K562 (cell line): ENCODE results near the gene NADK. TPM values are rescaled to one million over a fixed set of nuclear protein-coding genes. Genes with fewer than 3 reads are reported as not detected.

Source experiments
- E4F1 ChIP-seq: fragments of 250-450 bp; sonication (Bioruptor Pico); IDR thresholded peaks from 2 replicates; pipeline ENCODE4 v1.5.0; 2021; ENCODE audit warnings: mild to moderate bottlenecking, borderline replicate concordance
- GABPB1 ChIP-seq: sonication (generic); formaldehyde crosslinking; IDR thresholded peaks from 2 replicates; pipeline ENCODE4 v1.8.0; 2022; ENCODE audit warnings: mild to moderate bottlenecking, missing genetic modification reagents
- NELFE ChIP-seq: IDR thresholded peaks from 2 replicates; pipeline ENCODE4 v1.6.1; 2011; ENCODE audit warnings: mild to moderate bottlenecking; ENCODE audit not compliant: insufficient read depth, insufficient read length
- PBX2 ChIP-seq, 2 experiments: IDR thresholded peaks in 1 of 2; conservative IDR thresholded peaks in 1 of 2; 2 replicates each; pipeline ENCODE4 v1.6.1; 2016; ENCODE audit warnings: low read depth in 2 of 2, mild to moderate bottlenecking in 1 of 2, missing compliant biosample characterization in 1 of 2, missing genetic modification characterization in 1 of 2, moderate library complexity in 1 of 2
- POLR2B ChIP-seq: fragments of 450-650 bp; IDR thresholded peaks from 2 replicates; pipeline ENCODE4 v1.6.1; 2018; ENCODE audit warnings: low read depth; ENCODE audit not compliant: partially characterized antibody
- POLR2G ChIP-seq: fragments of 200-400 bp; formaldehyde crosslinking; IDR thresholded peaks from 2 replicates; pipeline ENCODE4 v1.6.1; 2017; ENCODE audit warnings: low read depth, mild to moderate bottlenecking, antibody characterized with exemption, low read length, moderate library complexity
- THAP7 ChIP-seq: fragments of 250-450 bp; sonication (Bioruptor Pico); IDR thresholded peaks from 2 replicates; pipeline ENCODE4 v1.5.0; 2021
- XRCC5 ChIP-seq: fragments of 200-400 bp; formaldehyde crosslinking; IDR thresholded peaks from 2 replicates; pipeline ENCODE4 v1.6.1; 2017; ENCODE audit warnings: low read depth, mild to moderate bottlenecking, low read length
- ZNF143 ChIP-seq: sonication (generic); formaldehyde crosslinking; IDR thresholded peaks from 2 replicates; pipeline ENCODE4 v1.9.0; 2022; ENCODE audit warnings: mild to moderate bottlenecking, missing genetic modification reagents
- ZNF197 ChIP-seq: fragments of 200-800 bp; sonication (Bioruptor generic); IDR thresholded peaks from 2 replicates; pipeline ENCODE4 v1.6.1; 2016; ENCODE audit warnings: low read depth, missing genetic modification characterization, missing compliant biosample characterization
- ZNF253 ChIP-seq: fragments of 250-450 bp; sonication (Bioruptor Pico); conservative IDR thresholded peaks from 2 replicates; pipeline ENCODE4 v1.6.1; 2021; ENCODE audit warnings: mild to moderate bottlenecking
- ZNF324 ChIP-seq: fragments of 250-450 bp; sonication (Bioruptor Pico); IDR thresholded peaks from 2 replicates; pipeline ENCODE4 v1.4.0; 2020; ENCODE audit warnings: mild to moderate bottlenecking
- ZNF592 ChIP-seq: fragments of 450-650 bp; IDR thresholded peaks from 2 replicates; pipeline ENCODE4 v1.6.1; 2017; ENCODE audit warnings: antibody characterized with exemption, mild to moderate bottlenecking
- polyA plus RNA-seq, 8 experiments: library from polyadenylated mRNA; depleted of rRNA in 4 of 8; stranded (reverse) in 5 of 8; unstranded in 3 of 8; fragments of >200 nt; fragmentation: Nextera tagmentation in 2 of 8; fragmentation: Illumina TruSeq in 1 of 8; extraction: Ambion mirVana in 2 of 8; extraction: Trizol in 1 of 8; gene quantifications; 2 replicates each; pipeline versions ENCODE4 v1.2.1 to v1.2.3, GENCODE V29; 2011 to 2014; ENCODE audit warnings: inconsistent platforms in 1 of 8, missing spikeins in 1 of 8
- total RNA-seq, 7 experiments: library from RNA; depleted of rRNA in 6 of 7; stranded (reverse); fragments of >200 nt in 6 of 7; fragmentation: Illumina TruSeq in 2 of 7; extraction: Trizol in 2 of 7; gene quantifications; 2 replicates each; pipeline versions ENCODE4 v1.2.1 to v1.2.3, GENCODE V29; 2011 to 2021; ENCODE audit warnings: low replicate concordance in 1 of 7
- TF ChIP-seq, protein P1 (sequence below): sonication (generic); IDR thresholded peaks from 2 replicates; pipeline ENCODE4 v1.6.1; 2016

NADK gene
- total and polyA plus RNA-seq, 9 of the 15 experiments (the other 6 are each of a cell fraction or from before 2014, with no cell fraction given), result 1.5 to 135 (median 75.1) TPM

GRCh38 chr1:1778663-1779319 lies 521 bp upstream of the NADK start (continued):
- TF ChIP-seq POLR2G, result peak; percentile 81
- no peak for TF ChIP-seq THAP7 (CRISPR knock-in tag)
- no peak for TF ChIP-seq NELFE
- no peak for TF ChIP-seq ZNF253
- TF ChIP-seq, protein P1, sequence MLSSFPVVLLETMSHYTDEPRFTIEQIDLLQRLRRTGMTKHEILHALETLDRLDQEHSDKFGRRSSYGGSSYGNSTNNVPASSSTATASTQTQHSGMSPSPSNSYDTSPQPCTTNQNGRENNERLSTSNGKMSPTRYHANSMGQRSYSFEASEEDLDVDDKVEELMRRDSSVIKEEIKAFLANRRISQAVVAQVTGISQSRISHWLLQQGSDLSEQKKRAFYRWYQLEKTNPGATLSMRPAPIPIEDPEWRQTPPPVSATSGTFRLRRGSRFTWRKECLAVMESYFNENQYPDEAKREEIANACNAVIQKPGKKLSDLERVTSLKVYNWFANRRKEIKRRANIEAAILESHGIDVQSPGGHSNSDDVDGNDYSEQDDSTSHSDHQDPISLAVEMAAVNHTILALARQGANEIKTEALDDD, result no peak
- TF ChIP-seq ZNF197 (CRISPR knock-in tag), result no peak
- TF ChIP-seq ZNF324 (CRISPR knock-in tag), result no peak
- peak; percentile 31; the same call in 1 of the 2 replicates for TF ChIP-seq XRCC5
- TF ChIP-seq PBX2 (CRISPR knock-in tag; IDR thresholded peaks at IDR 0.05; ENCODE audit: low read depth), result no peak
- no peak for TF ChIP-seq PBX2 (tag; conservative IDR thresholded peaks at IDR 0.05; ENCODE audit: low read depth)
- TF ChIP-seq POLR2B, result peak; percentile 28
- TF ChIP-seq ZNF592, result no peak; the same call in 1 of the 2 replicates
- TF ChIP-seq ZNF143 (CRISPR knock-in tag), result peak; percentile 38; the same call in 1 of the 2 replicates
- TF ChIP-seq E4F1 (CRISPR knock-in tag), result no peak
- TF ChIP-seq GABPB1 (CRISPR knock-in tag), result peak; percentile 60
